ENCODE measurements around the gene SHPK. TPM values are rescaled to one million over a fixed set of nuclear protein-coding genes. Genes with fewer than 3 reads are reported as not detected.

Gene SHPK
- total RNA-seq, 1 experiment from 2014 or later: 19.6 TPM

- intact Hi-C loops (cut with micrococcal nuclease): loop anchor here (5.0 kb wide), 1 partner anchor 601 kb away; no protein-coding TSS in a partner anchor
- ChIA-PET POLR2A (interaction anchor here (0.6 to 1.2 kb wide), 2 partner anchors 12 to 20 kb away, joined by 3 to 4 read pairs; partner anchors contain the start of genes CTNS and SHPK), RAD21 (ENCODE audit: low non-redundant PET in 1 of 2, low total read pairs in 2 of 2, uncharacterized antibody in 2 of 2, unreplicated experiment in 2 of 2) (no interaction called here), CTCF (interaction anchor here (0.9 to 3.2 kb wide), 5 partner anchors 12 to 599 kb away, joined by 3 to 22 read pairs (median 10); partner anchors contain the start of genes CTNS and SHPK)
- peak; percentile 98 for ATAC-seq
- no peaks in the 10 kb centered on the region for H4K20me1 ChIP-seq (ENCODE audit: insufficient read depth)
- H3K4me3 ChIP-seq (replicated peaks in 1 of 2; ENCODE audit: low read depth in 1 of 2, low read length in 2 of 2): no peak overlapping the region
- BruUV-seq (replicated peaks): no TSS peak
- no peaks in the 10 kb centered on the region for H3K27me3 ChIP-seq (ENCODE audit: insufficient read depth, low read length)
- no peaks in the 10 kb centered on the region for H3K79me2 ChIP-seq (ENCODE audit: insufficient read depth, low read length)
- TF ChIP-seq CTCF (IDR thresholded peaks at IDR 0.05 in 2 of 3, conservative IDR thresholded peaks at IDR 0.05 in 1 of 3; ENCODE audit: borderline replicate concordance in 1 of 3, insufficient read depth in 1 of 3, low read depth in 2 of 3, low read length in 2 of 3) (peak; percentile 41 to 66 (median 61); a peak in 5 of 6 replicates), REST (IDR thresholded peaks at IDR 0.05; ENCODE audit: low read depth) (no peak), SRF (IDR thresholded peaks at IDR 0.05; ENCODE audit: low read depth) (no peak), ELF1 (IDR thresholded peaks at IDR 0.05; ENCODE audit: borderline replicate concordance, low read depth) (no peak), ATF3 (IDR thresholded peaks at IDR 0.05) (no peak), RAD21 (IDR thresholded peaks at IDR 0.05; ENCODE audit: low read depth) (peak; percentile 50)
- H3K27ac ChIP-seq (ENCODE audit: low read depth, low read length): no peak overlapping the region; the same call in 1 of the 2 replicates
- H2AFZ ChIP-seq (ENCODE audit: low read depth, low read length, poor library complexity, severe bottlenecking): no peak overlapping the region
- peak; percentile 7 for DNase-seq (ENCODE audit: low read depth, low spot score)
- no peak overlapping the region for H3K9ac ChIP-seq (ENCODE audit: low read length)
- H3K4me2 ChIP-seq (ENCODE audit: low read length): no peak overlapping the region
- H3K4me1 ChIP-seq (ENCODE audit: control insufficient read depth in 1 of 2, insufficient read depth in 2 of 2, low read length in 2 of 2): no peaks in the 10 kb centered on the region
- H3K36me3 ChIP-seq (ENCODE audit: control insufficient read depth in 1 of 2, insufficient read depth in 2 of 2, low read length in 2 of 2): no peaks in the 10 kb centered on the region; a peak in 1 of 4 replicates
- H3K9me2 ChIP-seq (ENCODE audit: insufficient read depth): no peaks in the 10 kb centered on the region
- H3K9me3 ChIP-seq (ENCODE audit: control insufficient read depth in 1 of 2, insufficient read depth in 1 of 2, low read depth in 1 of 2, low read length in 2 of 2): no peaks in the 10 kb centered on the region
These were observed 11.9 kb upstream of the SHPK start for GRCh38 chr17:3647769-3648555.

Measured in HCT116 (cell line).